IPS-18a (cell line): ENCODE results near the gene SPIRE2.

Source experiments
- H3K27ac ChIP-seq: one replicate; pipeline ENCODE4 v1.5.1; 2013; ENCODE audit warnings: low read length
- H3K27me3 ChIP-seq: one replicate; pipeline ENCODE4 v1.6.1; 2013; ENCODE audit warnings: mild to moderate bottlenecking, low read length; ENCODE audit not compliant: control insufficient read depth, insufficient read depth
- H3K36me3 ChIP-seq: one replicate; pipeline ENCODE4 v1.6.1; 2013; ENCODE audit warnings: low read depth, low read length; ENCODE audit not compliant: control insufficient read depth
- H3K4me1 ChIP-seq: one replicate; pipeline ENCODE4 v1.6.1; 2013; ENCODE audit warnings: low read depth, low read length; ENCODE audit not compliant: control insufficient read depth
- H3K4me3 ChIP-seq: one replicate; pipeline ENCODE4 v1.5.1; 2013; ENCODE audit warnings: low read length
- H3K9ac ChIP-seq: one replicate; pipeline ENCODE4 v1.6.1; 2013; ENCODE audit warnings: mild to moderate bottlenecking, low read length, moderate library complexity
- H3K9me3 ChIP-seq: one replicate; pipeline ENCODE4 v1.6.1; 2013; ENCODE audit warnings: low read depth, low read length; ENCODE audit not compliant: control insufficient read depth

SPIRE2 gene

GRCh38 chr16:89915303-89916232 is 87.3 kb downstream of the SPIRE2 start:
- H3K27me3 ChIP-seq: peaks cover 11% of the 10 kb centered on the region
- no peak overlapping the region for H3K27ac ChIP-seq
- peaks cover 6% of the 10 kb centered on the region for H3K4me1 ChIP-seq
- H3K36me3 ChIP-seq: peaks cover 2% of the 10 kb centered on the region
- no peaks in the 10 kb centered on the region for H3K9me3 ChIP-seq
- H3K4me3 ChIP-seq: no peak overlapping the region
- no peak overlapping the region for H3K9ac ChIP-seq

- Histone ChIP-seq H3K9me3 (no peaks in the 10 kb centered on the region), H3K27me3 (peaks cover 29% of the 10 kb centered on the region), H3K36me3 (no peaks in the 10 kb centered on the region), H3K9ac (peak overlapping the region; percentile 19), H3K4me1 (peaks cover 14% of the 10 kb centered on the region), H3K4me3 (peak overlapping the region; percentile 65), H3K27ac (no peak overlapping the region)
These were observed 89.6 kb downstream of the SPIRE2 start for GRCh38 chr16:89917773-89918452.

GRCh38 chr16:89918453-89919347 is 90.4 kb downstream of the SPIRE2 start, which contains the start of gene MC1R:
TSS of gene MC1R (plus strand) at chr16:89918862. CDS start at chr16:89919259, 397 bp downstream.
- H3K9ac ChIP-seq: peak within 1 kb of the TSS; percentile 19
- no peaks in the 10 kb centered on the region for H3K36me3 ChIP-seq
- no peak within 1 kb of the TSS for H3K27ac ChIP-seq
- no peaks in the 10 kb centered on the region for H3K9me3 ChIP-seq
- peaks cover 14% of the 10 kb centered on the region for H3K4me1 ChIP-seq
- peaks cover 29% of the 10 kb centered on the region for H3K27me3 ChIP-seq
- H3K4me3 ChIP-seq: peak within 1 kb of the TSS; percentile 65

GRCh38 chr16:89919535-89920406 is 91.5 kb downstream of the SPIRE2 start:
- no peak overlapping the region for H3K4me3 ChIP-seq
- peaks cover 29% of the 10 kb centered on the region for H3K27me3 ChIP-seq
- no peak overlapping the region for H3K9ac ChIP-seq
- peaks cover 14% of the 10 kb centered on the region for H3K4me1 ChIP-seq
- no peaks in the 10 kb centered on the region for H3K9me3 ChIP-seq
- no peaks in the 10 kb centered on the region for H3K36me3 ChIP-seq
- H3K27ac ChIP-seq: no peak overlapping the region

- no peaks in the 10 kb centered on the region for H3K9me3 ChIP-seq
- H3K36me3 ChIP-seq: no peaks in the 10 kb centered on the region
- H3K9ac ChIP-seq: no peak overlapping the region
- peaks cover 14% of the 10 kb centered on the region for H3K4me1 ChIP-seq
- peaks cover 36% of the 10 kb centered on the region for H3K27me3 ChIP-seq
- H3K27ac ChIP-seq: no peak overlapping the region
- no peak overlapping the region for H3K4me3 ChIP-seq
These were observed 92.4 kb downstream of the SPIRE2 start for GRCh38 chr16:89920723-89921122.
